GM23338 (cell line): ENCODE data around the gene FUT2. TPM values are rescaled to one million over a fixed set of nuclear protein-coding genes. Genes with fewer than 3 reads are reported as not detected.

Experiments
- ATAC-seq: fragments of 200-7000 bp; cut with Tn5 transposase; 3 replicates; pipeline ENCODE4 v1.9.1; 2020
- DNase-seq: peaks from one replicate; pipeline ENCODE4 v3.0.0-alpha.2; 2015; ENCODE audit warnings: low spot score
- H2AFZ ChIP-seq: fragments of 200-600 bp; sonication (generic); 2 replicates; pipeline ENCODE4 v1.8.0; 2016; ENCODE audit warnings: antibody characterized with exemption, mild to moderate bottlenecking, moderate library complexity
- H3F3A ChIP-seq: fragments of 200-600 bp; sonication (generic); replicated peaks from 2 replicates; pipeline ENCODE4 v1.8.0; 2017; ENCODE audit warnings: antibody characterized with exemption, mixed run types, low read depth
- H3K27ac ChIP-seq: fragments of 200-600 bp; sonication (generic); 2 replicates; pipeline ENCODE4 v1.6.1; 2016; ENCODE audit warnings: low read depth
- H3K27me3 ChIP-seq: fragments of 200-600 bp; sonication (generic); 2 replicates; pipeline ENCODE4 v1.8.0; 2016; ENCODE audit warnings: mild to moderate bottlenecking, mixed run types, moderate library complexity; ENCODE audit not compliant: insufficient read depth
- H3K36me3 ChIP-seq: fragments of 200-600 bp; sonication (generic); 2 replicates; pipeline ENCODE4 v1.8.0; 2016; ENCODE audit warnings: mild to moderate bottlenecking; ENCODE audit not compliant: insufficient read depth
- H3K4me1 ChIP-seq: fragments of 200-600 bp; sonication (generic); 2 replicates; pipeline ENCODE4 v1.8.0; 2016; ENCODE audit warnings: mild to moderate bottlenecking, moderate library complexity; ENCODE audit not compliant: insufficient read depth
- H3K4me2 ChIP-seq: fragments of 200-600 bp; sonication (generic); 2 replicates; pipeline ENCODE4 v1.7.1; 2017; ENCODE audit warnings: mixed run types
- H3K4me3 ChIP-seq: fragments of 200-600 bp; sonication (generic); 2 replicates; pipeline ENCODE4 v1.6.1; 2016; ENCODE audit warnings: mixed run types
- H3K79me2 ChIP-seq: fragments of 200-600 bp; sonication (generic); replicated peaks from 2 replicates; pipeline ENCODE4 v1.8.0; 2017; ENCODE audit warnings: mild to moderate bottlenecking; ENCODE audit not compliant: insufficient read depth
- H3K9me2 ChIP-seq: fragments of 200-600 bp; sonication (generic); 2 replicates; pipeline ENCODE4 v1.8.0; 2017; ENCODE audit not compliant: insufficient read depth
- H4K20me1 ChIP-seq: fragments of 200-600 bp; sonication (generic); replicated peaks from 2 replicates; pipeline ENCODE4 v1.8.0; 2017; ENCODE audit warnings: mild to moderate bottlenecking; ENCODE audit not compliant: insufficient read depth
- H3K27ac Mint-ChIP-seq: 2 replicates; pipeline ENCODE4 v1.8.0; 2020; ENCODE audit warnings: inconsistent platforms, mild to moderate bottlenecking, moderate library complexity, mixed read lengths
- H3K27me3 Mint-ChIP-seq: 3 replicates; pipeline ENCODE4 v1.8.0; 2022; ENCODE audit warnings: low read depth, mild to moderate bottlenecking, moderate library complexity, mixed read lengths, inconsistent platforms; ENCODE audit not compliant: insufficient read depth, poor library complexity
- H3K36me3 Mint-ChIP-seq: 3 replicates; pipeline ENCODE4 v1.8.0; 2021; ENCODE audit warnings: low read depth, mild to moderate bottlenecking, inconsistent platforms, moderate library complexity, mixed read lengths
- H3K4me1 Mint-ChIP-seq: 3 replicates; pipeline ENCODE4 v1.8.0; 2020; ENCODE audit warnings: mild to moderate bottlenecking, inconsistent platforms, mixed read lengths
- H3K4me3 Mint-ChIP-seq: 3 replicates; pipeline ENCODE4 v1.8.0; 2021; ENCODE audit warnings: moderate library complexity, mild to moderate bottlenecking, inconsistent platforms, mixed read lengths
- H3K9me3 Mint-ChIP-seq: 3 replicates; pipeline ENCODE4 v1.8.0; 2020; ENCODE audit warnings: moderate library complexity, mild to moderate bottlenecking, inconsistent platforms, mixed read lengths
- CREB1 ChIP-seq: fragments of 250-450 bp; sonication (Bioruptor Pico); IDR thresholded peaks from 2 replicates; pipeline ENCODE4 v1.5.0; 2020; ENCODE audit warnings: low read depth, mild to moderate bottlenecking, moderate library complexity
- EZH2 ChIP-seq: fragments of 200-600 bp; sonication (generic); IDR thresholded peaks from one replicate; pipeline ENCODE4 v1.8.0; 2017; ENCODE audit warnings: antibody characterized with exemption, mild to moderate bottlenecking, low read depth; ENCODE audit not compliant: unreplicated experiment
- EZH2phosphoT487 ChIP-seq: fragments of 200-600 bp; sonication (generic); IDR thresholded peaks from one replicate; pipeline ENCODE4 v1.8.1; 2018; ENCODE audit warnings: antibody characterized with exemption; ENCODE audit not compliant: unreplicated experiment
- JUNB ChIP-seq: IDR thresholded peaks from one replicate; pipeline ENCODE4 v1.6.1; 2016; ENCODE audit warnings: antibody characterized with exemption; ENCODE audit not compliant: unreplicated experiment
- POLR2AphosphoS5 ChIP-seq: IDR thresholded peaks from 2 replicates; pipeline ENCODE4 v1.6.1; 2016; ENCODE audit warnings: antibody characterized with exemption, low read depth
- REST ChIP-seq: IDR thresholded peaks from one replicate; pipeline ENCODE4 v1.6.1; 2018; ENCODE audit warnings: antibody characterized with exemption; ENCODE audit not compliant: unreplicated experiment
- STAT1 ChIP-seq: IDR thresholded peaks from one replicate; pipeline ENCODE4 v1.6.1; 2016; ENCODE audit warnings: antibody characterized with exemption; ENCODE audit not compliant: unreplicated experiment
- ZNF331 ChIP-seq: fragments of 250-450 bp; sonication (Bioruptor Pico); IDR thresholded peaks from 2 replicates; pipeline ENCODE4 v1.5.0; 2020; ENCODE audit warnings: low read depth, mild to moderate bottlenecking, moderate library complexity
- ZNF462 ChIP-seq: fragments of 250-450 bp; sonication (Bioruptor Pico); IDR thresholded peaks from 2 replicates; pipeline ENCODE4 v1.5.0; 2020; ENCODE audit warnings: mild to moderate bottlenecking, moderate library complexity
- polyA plus RNA-seq: library from polyadenylated mRNA; unstranded; fragments of >200 nt; fragmentation: Nextera tagmentation; extraction: Ambion mirVana; gene quantifications from 2 replicates; pipeline ENCODE4 v1.2.1, GENCODE V29; 2016
- total RNA-seq: library from RNA; depleted of rRNA; stranded (reverse); fragments of >200 nt; shearing (Covaris generic); gene quantifications from 2 replicates; pipeline ENCODE4 v1.2.3, GENCODE V29; 2014

FUT2 gene
- total and polyA plus RNA-seq, 2 experiments from 2014 or later, result 5.0 to 5.6 TPM

DNA sequence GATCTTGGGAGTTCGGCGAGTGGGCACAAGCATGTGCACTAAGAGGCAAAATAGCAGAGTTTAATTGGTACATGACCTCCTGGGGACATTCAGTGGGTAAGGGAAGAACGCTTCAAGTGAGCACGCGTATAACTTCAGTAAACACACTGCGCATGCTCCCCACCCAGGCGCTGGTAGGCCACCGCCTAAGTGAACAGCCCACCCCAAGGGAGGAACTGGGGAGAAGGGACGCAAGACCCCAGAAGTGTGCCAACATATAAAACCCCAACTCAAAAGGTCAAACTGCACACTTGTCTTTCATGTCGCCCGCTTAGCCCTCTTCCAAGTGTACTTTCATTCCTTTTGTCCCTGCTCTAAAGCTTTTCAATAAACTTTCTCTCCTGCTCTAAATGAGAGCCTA lies 12.4 kb upstream of the FUT2 start:
- no peak for ATAC-seq
- no peaks in the 10 kb centered on the region for H3K36me3 Mint-ChIP-seq
- H3K27me3 Mint-ChIP-seq, result no peaks in the 10 kb centered on the region
- Histone ChIP-seq H3K27ac (no peak overlapping the region), H3K27me3 (no peaks in the 10 kb centered on the region), H4K20me1 (no peaks in the 10 kb centered on the region), H2AFZ (peak overlapping the region; percentile 43; the same call in 1 of the 2 replicates), H3F3A (no peaks in the 10 kb centered on the region), H3K4me2 (no peak overlapping the region), H3K9me2 (no peaks in the 10 kb centered on the region), H3K4me1 (no peaks in the 10 kb centered on the region), H3K79me2 (no peaks in the 10 kb centered on the region), H3K36me3 (no peaks in the 10 kb centered on the region), H3K4me3 (no peak overlapping the region)
- no peak overlapping the region for H3K4me3 Mint-ChIP-seq
- no peaks in the 10 kb centered on the region for H3K9me3 Mint-ChIP-seq
- no peak for TF ChIP-seq REST
- TF ChIP-seq EZH2phosphoT487, result no peak
- H3K4me1 Mint-ChIP-seq, result no peaks in the 10 kb centered on the region
- no peak overlapping the region for H3K27ac Mint-ChIP-seq
- no peak for DNase-seq

DNA sequence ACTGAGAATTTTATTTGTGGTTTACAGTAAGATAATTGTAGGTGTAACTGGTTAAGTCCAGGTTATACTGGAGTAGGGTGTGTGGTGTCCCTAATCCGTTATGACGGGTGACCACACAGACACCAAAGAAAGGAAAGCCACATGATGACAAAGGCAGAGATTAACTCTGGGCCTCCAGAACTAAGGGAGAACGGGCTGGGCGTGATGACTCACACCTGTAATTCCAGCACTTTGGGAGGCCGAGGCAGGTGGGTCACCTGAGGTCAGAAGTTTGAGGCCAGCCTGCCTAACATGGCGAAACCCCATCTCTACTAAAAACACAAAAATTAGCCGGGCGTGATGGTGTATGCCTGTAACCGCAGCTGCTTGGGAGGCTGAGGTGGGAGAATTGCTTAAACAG lies 10.2 kb upstream of the FUT2 start:
- no peaks in the 10 kb centered on the region for H3K4me1 Mint-ChIP-seq
- H3K4me1 ChIP-seq, result no peaks in the 10 kb centered on the region
- H3F3A ChIP-seq, result no peaks in the 10 kb centered on the region
- H3K27me3 ChIP-seq, result no peaks in the 10 kb centered on the region
- H3K27ac ChIP-seq, result no peak overlapping the region
- DNase-seq (no peak), ATAC-seq (no peak)
- H3K9me3 Mint-ChIP-seq, result no peaks in the 10 kb centered on the region
- H3K27me3 Mint-ChIP-seq, result peaks cover 2% of the 10 kb centered on the region
- no peak overlapping the region; the same call in 2 of the 3 replicates for H3K4me3 Mint-ChIP-seq
- H3K36me3 Mint-ChIP-seq, result no peaks in the 10 kb centered on the region
- H3K9me2 ChIP-seq, result no peaks in the 10 kb centered on the region
- no peak overlapping the region for H3K4me3 ChIP-seq
- H3K36me3 ChIP-seq, result no peaks in the 10 kb centered on the region
- H3K4me2 ChIP-seq, result no peak overlapping the region
- H4K20me1 ChIP-seq, result no peaks in the 10 kb centered on the region
- H3K27ac Mint-ChIP-seq, result no peak overlapping the region
- H2AFZ ChIP-seq, result no peak overlapping the region
- H3K79me2 ChIP-seq, result no peaks in the 10 kb centered on the region
- TF ChIP-seq ZNF462 (no peak), JUNB (no peak), CREB1 (CRISPR knock-in tag) (no peak), STAT1 (no peak), REST (no peak), POLR2AphosphoS5 (no peak), ZNF331 (CRISPR knock-in tag) (no peak), EZH2 (no peak)
